Measurements from ENCODE around the gene SASH1.

SASH1 gene

GRCh38 chr6:148342350-148343046, at the start of gene SASH1:
SASH1 (plus strand) TSS chr6:148342838; CDS start chr6:148343068, 230 bp downstream.
- no peak for DNase-seq

- DNase-seq: no peak
Measured at GRCh38 chr6:148293181-148293995, 49.2 kb upstream of the SASH1 start.

GRCh38 chr6:148294059-148294458, 48.6 kb upstream of the SASH1 start:
- DNase-seq: no peak

DNA sequence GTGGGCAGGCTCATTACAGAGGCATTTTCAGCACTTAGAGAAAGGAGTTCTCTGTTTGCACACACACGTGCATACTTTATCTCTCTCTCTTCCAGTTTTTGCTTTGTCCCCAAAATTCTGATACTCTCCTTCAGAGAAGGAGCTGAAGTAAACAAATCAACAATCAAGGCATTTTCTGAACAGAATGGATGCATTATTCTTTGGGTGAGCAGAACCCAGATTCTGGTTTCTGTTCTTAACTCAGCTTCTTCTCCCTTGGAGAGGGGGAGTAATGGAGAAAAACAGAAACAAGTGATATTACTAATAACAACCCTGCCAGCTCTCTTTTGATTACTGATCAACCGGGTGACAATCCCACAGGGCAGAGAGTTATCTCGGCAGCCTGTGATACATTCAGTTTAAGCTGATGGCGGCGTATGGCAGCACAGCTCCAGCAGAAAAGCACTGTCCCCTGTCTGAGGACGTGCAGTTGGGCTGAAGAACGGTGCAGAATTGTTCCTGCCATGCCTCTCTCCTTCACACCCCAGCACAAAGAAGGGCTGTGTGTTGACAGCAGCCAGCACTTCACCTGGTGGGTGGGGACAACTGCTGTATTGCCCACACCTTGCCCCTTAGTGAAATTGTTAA, 47.3 kb upstream of the SASH1 start:
- DNase-seq: no peak

DNA sequence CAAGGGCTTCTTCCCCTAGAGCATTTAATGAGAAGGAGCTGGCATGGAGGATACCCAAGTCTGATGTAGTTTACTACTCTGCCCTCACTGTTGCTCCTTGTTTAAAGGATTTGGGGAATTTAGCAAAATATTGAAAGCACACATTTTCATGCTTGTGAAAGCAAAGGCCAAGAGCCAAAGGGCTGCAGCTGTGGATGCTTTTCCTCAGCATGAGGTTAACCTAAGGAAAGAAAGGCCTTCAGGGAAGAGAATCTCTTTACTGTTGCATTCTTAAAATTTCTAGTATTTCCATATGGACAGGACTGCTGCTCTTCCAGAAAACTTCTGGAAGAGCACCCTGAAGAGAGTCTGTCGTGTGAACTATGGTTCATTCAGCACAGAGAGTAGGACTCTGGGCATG, 45.9 kb upstream of the SASH1 start:
- DNase-seq: no peak

GRCh38 chr6:148298683-148299082, 44.0 kb upstream of the SASH1 start:
- no peak for DNase-seq

DNA sequence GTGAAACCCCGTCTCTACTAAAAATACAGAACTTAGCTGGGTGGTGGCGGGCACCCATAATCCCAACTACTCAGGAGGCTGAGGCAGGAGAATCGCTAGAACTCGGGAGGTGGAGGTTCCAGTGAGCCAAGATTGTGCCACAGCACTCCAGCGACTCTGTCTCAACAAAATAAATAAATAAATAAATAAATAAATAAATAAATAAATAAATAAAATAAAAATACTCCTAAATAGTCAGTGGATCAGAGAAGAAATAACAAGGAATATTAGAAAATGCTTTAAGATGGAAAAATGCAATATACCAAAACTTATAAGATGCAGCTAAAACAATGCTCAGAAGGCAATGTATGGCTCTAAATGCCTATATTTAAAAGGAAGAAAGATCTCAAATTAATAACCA, 39.0 kb upstream of the SASH1 start:
- DNase-seq: no peak

DNA sequence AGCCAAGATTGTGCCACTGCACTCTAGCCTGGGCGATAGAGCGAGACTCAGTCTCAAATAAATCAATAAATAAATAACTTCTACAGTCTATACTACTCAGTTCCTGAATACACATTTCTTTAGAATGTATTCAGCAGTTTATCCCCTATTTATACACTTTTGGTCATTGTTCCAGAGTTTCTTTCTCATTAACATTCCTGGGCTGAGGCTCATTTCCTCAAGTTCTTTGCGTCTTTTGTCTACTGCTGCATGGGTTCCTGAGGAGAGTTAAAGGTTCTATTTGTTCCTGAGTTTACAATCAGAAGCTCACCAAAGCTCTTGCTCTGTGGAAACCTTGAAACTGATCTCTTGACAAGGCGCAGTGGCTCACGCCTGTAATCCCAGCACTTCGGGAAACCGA, 37.7 kb upstream of the SASH1 start:
- DNase-seq: no peak

DNA sequence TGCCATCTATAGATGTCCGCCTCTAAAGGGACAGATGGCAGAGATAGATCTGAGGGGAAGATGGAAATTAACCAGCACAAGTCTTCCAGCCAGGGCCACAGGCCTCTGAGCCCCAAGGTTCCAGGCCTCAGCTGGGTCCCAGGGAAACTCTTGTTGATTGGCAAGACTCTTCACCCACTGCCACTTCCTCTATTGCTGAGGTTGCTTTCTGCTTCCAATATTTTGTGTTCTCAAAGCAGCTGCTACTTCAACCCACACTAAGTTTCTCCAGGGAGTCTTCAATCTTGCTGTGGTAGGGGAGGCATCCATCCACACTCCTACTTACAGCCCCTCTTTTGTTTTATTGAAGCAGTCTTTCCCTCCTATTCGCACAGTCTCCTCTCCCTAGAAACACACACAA, 36.4 kb upstream of the SASH1 start:
- no peak for DNase-seq

GRCh38 chr6:148307405-148307804, 35.2 kb upstream of the SASH1 start:
- no peak for DNase-seq

DNA sequence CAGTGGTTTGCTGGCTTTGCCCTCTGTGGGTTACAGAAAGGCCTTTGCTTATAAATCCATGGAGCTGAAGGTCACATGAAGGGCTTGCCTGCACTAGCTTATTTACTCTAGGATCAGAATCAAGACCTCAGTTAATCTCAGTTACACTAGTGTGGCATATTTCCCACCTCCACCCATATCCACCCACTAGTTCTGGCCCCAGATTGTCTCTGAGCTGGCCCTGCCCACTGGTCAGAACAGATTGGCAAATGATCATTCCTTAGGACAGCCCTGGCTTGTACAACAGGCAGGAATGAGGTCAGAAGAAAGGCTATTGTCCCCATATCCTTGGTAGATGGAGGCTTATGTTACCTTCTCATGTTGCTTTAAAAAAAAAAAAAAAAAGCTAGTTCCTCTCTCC, 33.3 kb upstream of the SASH1 start:
- DNase-seq: no peak

GRCh38 chr6:148311966-148312669, 30.5 kb upstream of the SASH1 start:
- no peak for DNase-seq

GRCh38 chr6:148313488-148313887, 29.1 kb upstream of the SASH1 start:
- no peak for DNase-seq

DNA sequence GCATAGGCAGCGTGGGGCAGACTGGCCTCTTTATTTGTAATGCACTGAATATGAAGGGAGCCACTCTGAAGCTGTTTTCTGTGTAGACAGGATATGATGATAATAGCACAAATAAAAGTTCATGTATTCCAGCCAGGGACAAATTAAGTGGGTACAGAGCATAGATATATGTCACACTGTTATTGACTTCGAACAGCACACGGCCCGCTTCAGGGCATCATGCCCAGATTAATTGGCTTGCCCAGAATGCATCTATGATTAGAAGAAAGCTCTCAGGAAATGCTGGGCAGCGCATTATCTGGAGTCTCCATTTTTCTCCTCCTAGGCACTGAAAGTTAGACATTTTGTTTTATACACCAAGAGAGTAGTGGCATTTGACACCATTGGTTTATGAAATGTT, 26.3 kb upstream of the SASH1 start:
- no peak for DNase-seq

- DNase-seq: no peak
Measured at GRCh38 chr6:148317051-148317450, 25.6 kb upstream of the SASH1 start.

DNA sequence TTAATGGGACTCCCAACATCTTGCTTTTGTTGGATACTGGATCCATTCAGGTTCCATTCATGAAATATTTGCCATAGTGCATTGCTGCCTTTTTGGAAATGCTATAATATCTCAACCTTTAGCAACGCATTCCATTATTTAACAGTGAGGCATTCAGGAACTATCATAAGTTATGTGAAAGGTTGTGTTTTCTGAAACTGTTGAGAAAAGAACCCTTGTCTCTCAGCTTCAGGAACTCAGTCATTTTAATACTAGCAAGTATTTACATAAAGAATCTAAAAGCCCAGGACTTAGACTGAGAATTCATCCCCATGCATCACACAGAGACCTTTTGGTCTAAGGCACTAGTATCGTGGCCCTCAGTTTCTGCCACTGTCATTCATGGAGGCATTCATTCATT, 24.9 kb upstream of the SASH1 start:
- DNase-seq: no peak

DNA sequence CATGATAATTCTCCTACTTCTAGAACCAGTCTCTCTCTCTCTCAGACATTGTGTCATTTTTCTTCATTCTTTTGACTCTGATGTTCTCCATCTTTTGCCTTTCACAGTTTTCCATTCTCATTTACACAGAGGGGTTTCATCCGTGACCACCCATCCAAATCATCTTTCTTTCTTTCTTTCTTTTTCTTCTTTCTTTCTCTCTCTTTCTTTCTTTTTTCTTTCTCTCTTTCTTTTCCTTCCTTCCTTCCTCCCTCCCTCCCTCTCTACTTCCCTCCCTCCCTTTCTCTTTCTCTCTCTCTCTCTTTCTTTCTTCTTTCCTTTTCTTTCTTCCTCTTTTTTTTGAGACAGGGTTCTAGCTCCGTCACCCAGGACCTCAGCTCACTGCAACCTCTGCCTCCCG, 19.9 kb upstream of the SASH1 start:
- DNase-seq: no peak

DNA sequence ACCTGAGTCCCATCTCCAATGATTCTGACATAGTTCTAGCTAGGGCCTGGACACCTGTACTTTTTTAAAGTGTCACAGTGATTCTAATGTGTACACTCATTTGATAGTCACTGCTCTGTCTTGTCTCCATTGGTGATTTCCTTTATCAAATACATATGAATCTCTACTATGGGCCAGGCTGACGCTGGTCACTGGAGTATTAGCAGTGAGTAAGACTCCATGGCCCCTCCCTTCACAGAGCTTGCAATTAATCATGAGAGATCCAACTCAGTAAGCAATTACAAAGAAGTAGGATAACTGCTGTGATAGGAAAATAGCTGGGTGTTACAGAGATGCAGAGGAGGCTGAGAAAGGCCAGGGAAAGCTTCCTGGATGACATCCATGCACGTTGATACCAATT, 19.3 kb upstream of the SASH1 start:
- DNase-seq: no peak

GRCh38 chr6:148324297-148324985, 18.2 kb upstream of the SASH1 start:
- DNase-seq: no peak

DNA sequence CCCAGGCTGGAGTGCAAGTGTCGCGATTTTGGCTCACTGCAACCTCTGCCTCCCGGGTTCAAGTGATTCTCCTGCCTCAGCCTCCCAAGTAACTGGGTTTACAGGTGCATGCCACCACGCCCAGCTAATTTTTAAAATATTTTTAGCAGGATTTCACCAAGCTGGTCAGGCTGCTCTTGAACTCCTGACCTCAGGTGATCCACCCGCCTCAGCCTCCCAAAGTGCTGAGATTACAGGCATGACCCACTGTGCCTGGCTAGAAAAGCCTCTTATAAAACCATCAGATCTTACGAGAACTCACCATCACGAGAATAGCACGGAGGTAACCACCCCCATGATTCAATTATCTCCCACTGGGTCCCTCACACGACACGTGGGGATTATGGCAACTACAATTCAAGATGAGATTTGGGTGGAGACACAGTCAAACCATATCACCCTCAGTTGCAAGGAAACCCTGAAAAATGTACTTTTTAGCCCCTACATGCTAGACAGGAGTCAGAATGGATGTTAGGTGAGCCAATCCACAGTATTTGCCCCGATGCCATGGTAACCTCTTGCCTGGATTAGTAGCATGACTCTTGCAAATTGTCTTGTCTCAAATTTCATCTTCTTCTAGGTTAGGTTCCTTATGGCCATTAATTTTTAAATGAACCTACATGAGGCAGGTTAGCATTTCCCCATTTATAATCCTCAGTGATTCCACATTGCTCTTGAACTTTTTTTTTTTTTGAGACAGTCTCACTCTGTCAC, 17.1 kb upstream of the SASH1 start:
- no peak for DNase-seq

DNA sequence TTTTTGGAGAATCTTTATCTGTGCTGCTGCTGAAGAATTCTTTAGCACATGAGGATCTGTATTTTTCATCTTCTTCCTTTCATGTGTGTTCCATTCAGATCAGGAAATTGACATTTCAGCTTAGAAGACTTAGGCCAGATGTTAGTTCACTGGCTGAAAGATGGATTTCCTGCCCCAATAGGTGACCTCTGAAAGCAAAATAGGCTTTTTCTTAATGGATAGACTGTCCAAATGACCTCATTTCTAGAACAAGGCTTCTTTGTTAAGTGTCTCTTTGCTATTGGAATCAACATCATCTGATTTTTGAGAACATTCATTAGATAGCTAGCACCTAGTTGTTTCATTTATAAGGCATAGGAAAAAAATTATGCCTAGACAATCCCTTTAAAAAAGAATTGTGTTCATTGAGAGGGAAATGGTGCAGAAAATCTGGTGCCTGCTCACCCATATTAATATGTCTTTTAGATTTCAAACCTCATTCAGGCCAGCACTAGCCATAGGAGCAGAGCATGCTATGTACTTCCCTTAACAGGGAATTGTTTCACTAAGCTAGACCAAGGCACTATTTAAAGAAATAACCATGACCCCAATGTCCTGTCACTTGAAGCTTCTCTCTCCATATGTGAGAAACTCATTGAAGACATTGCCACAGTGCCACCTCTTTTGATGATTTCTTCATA, 13.6 kb upstream of the SASH1 start:
- no peak for DNase-seq

All from stimulated activated CD4-positive, alpha-beta T cell treated with anti-CD3 and anti-CD28 coated beads, Interleukin-1b, Interleukin-23, amount 100 ng/mL, for 48 hours (primary cell).